PC-9 (cell line): ENCODE results near the gene OXSR1.

Experiments used
- CTCF ChIP-seq: fragments of 200-600 bp; sonication (generic); conservative IDR thresholded peaks from 2 replicates; pipeline ENCODE4 v1.6.1; 2017; ENCODE audit warnings: mixed run types, antibody characterized with exemption, mild to moderate bottlenecking, moderate library complexity
- EZH2 ChIP-seq: fragments of 200-600 bp; sonication (generic); IDR thresholded peaks from 2 replicates; pipeline ENCODE4 v1.8.0; 2017; ENCODE audit warnings: antibody characterized with exemption, low read depth

DNA sequence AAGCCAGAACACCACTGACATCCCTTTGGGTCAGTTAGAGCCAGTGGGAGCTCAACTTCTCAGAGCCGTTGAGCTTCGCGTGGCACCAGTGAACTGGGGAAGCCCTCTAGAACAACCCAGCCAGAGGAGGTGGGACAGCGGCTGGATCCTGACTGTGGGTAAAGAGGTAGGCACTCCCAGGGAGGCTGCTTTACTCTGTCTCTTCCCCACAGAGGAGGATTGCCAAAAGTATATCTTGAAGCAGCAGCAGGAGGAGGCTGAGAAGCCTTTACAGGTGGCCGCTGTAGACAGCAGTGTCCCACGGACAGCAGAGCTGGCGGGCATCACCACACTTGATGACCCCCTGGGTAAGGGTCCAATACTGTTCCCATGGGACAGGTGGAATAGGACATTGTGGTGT is 25.7 kb upstream of the OXSR1 start:
- TF ChIP-seq CTCF (no peak), EZH2 (no peak)
